Measurements from ENCODE around the gene MIPOL1. TPM values are rescaled to one million over a fixed set of nuclear protein-coding genes. Genes with fewer than 3 reads are reported as not detected.

The MIPOL1 gene
- total and polyA plus RNA-seq, 2 of the 13 experiments (the other 11 are each of a cell fraction or from before 2014, with no cell fraction given), result 8.6 to 34.2 TPM

DNA sequence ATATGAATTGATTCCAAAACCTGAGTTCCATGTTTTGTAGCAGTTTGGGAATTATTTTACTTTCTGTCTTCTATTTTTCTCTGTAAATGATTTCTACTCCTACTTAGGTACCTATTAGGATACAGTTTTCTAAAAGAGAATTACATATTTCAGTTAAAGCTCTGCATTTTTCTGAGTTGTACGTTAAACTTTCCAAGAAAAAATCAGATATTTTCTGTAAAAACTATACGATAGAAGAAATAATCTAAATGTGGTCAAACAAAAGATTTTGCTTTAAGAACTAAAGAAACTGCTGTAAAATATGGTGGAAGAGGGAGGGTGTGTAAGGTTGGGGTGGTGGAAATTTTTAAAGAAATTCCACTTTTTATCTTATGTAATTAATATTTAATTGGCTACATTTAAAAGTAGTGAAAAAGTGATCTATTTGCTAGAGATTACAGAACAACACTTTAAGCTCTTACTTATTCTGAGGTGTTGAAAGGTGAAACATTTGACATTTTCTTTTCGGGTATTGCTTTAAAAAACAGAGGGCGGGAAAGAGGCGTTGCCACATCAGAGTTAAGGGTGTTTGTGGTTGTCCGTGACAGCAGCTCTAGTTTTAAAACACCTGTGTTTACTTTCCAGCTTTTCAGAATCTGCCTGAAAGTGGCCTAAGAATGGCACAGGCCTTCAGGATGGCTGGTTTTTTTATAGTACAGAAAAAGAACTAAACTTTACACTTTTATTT is 187.3 kb downstream of the MIPOL1 start (continued):
- TF ChIP-seq CREB1 (IDR thresholded peaks at IDR 0.05) (no peak), CREB1 (CRISPR knock-in tag; IDR thresholded peaks at IDR 0.05) (peak; percentile 35; the same call in 1 of the 2 replicates), RBAK (CRISPR knock-in tag; IDR thresholded peaks at IDR 0.05) (no peak), ZNF232 (CRISPR knock-in tag; IDR thresholded peaks at IDR 0.05; ENCODE audit: borderline replicate concordance) (0 out of 2 replicates have a peak, but pooled peaks have one; percentile 29), SP5 (CRISPR knock-in tag; IDR thresholded peaks at IDR 0.05; ENCODE audit: borderline replicate concordance, low read depth) (peak; percentile 91), ZNF737 (CRISPR knock-in tag; IDR thresholded peaks at IDR 0.05; ENCODE audit: borderline replicate concordance) (no peak), ZNF331 (CRISPR knock-in tag; IDR thresholded peaks at IDR 0.05) (peak; percentile 75; the same call in 1 of the 2 replicates), HMGA1 (CRISPR knock-in tag; conservative IDR thresholded peaks at IDR 0.05) (no peak), RORA (CRISPR knock-in tag; IDR thresholded peaks at IDR 0.05) (no peak; the same call in 1 of the 2 replicates), ZNF614 (CRISPR knock-in tag; IDR thresholded peaks at IDR 0.05; ENCODE audit: borderline replicate concordance) (no peak), SIN3A (IDR thresholded peaks at IDR 0.05; ENCODE audit: borderline replicate concordance, low read depth, low read length) (peak; percentile 85), ZNF75D (CRISPR knock-in tag; IDR thresholded peaks at IDR 0.05; ENCODE audit: borderline replicate concordance) (no peak), MAFG (CRISPR knock-in tag; IDR thresholded peaks at IDR 0.05) (no peak), ZNF30 (CRISPR knock-in tag; IDR thresholded peaks at IDR 0.05) (no peak), SMC3 (IDR thresholded peaks at IDR 0.05; ENCODE audit: low read length) (peak; percentile 45), ZNF792 (CRISPR knock-in tag; IDR thresholded peaks at IDR 0.05) (peak; percentile 74; the same call in 1 of the 2 replicates)
- TF ChIP-seq, protein P1, sequence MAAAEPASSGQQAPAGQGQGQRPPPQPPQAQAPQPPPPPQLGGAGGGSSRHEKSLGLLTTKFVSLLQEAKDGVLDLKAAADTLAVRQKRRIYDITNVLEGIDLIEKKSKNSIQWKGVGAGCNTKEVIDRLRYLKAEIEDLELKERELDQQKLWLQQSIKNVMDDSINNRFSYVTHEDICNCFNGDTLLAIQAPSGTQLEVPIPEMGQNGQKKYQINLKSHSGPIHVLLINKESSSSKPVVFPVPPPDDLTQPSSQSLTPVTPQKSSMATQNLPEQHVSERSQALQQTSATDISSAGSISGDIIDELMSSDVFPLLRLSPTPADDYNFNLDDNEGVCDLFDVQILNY (CRISPR knock-in tag; conservative IDR thresholded peaks at IDR 0.05), result no peak
- TF ChIP-seq, protein P2, sequence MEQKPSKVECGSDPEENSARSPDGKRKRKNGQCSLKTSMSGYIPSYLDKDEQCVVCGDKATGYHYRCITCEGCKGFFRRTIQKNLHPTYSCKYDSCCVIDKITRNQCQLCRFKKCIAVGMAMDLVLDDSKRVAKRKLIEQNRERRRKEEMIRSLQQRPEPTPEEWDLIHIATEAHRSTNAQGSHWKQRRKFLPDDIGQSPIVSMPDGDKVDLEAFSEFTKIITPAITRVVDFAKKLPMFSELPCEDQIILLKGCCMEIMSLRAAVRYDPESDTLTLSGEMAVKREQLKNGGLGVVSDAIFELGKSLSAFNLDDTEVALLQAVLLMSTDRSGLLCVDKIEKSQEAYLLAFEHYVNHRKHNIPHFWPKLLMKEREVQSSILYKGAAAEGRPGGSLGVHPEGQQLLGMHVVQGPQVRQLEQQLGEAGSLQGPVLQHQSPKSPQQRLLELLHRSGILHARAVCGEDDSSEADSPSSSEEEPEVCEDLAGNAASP (CRISPR knock-in tag; IDR thresholded peaks at IDR 0.05; ENCODE audit: borderline replicate concordance), result 0 out of 2 replicates have a peak, but pooled peaks have one; percentile 30
- TF ChIP-seq, protein P3, sequence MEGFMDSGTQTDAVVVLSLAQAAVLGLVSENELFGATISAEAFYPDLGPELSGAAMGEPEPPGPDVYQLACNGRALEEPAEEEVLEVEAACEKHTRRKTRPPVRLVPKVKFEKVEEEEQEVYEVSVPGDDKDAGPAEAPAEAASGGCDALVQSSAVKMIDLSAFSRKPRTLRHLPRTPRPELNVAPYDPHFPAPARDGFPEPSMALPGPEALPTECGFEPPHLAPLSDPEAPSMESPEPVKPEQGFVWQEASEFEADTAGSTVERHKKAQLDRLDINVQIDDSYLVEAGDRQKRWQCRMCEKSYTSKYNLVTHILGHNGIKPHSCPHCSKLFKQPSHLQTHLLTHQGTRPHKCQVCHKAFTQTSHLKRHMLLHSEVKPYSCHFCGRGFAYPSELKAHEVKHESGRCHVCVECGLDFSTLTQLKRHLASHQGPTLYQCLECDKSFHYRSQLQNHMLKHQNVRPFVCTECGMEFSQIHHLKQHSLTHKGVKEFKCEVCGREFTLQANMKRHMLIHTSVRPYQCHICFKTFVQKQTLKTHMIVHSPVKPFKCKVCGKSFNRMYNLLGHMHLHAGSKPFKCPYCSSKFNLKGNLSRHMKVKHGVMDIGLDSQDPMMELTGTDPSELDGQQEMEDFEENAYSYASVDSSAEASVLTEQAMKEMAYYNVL (CRISPR knock-in tag; IDR thresholded peaks at IDR 0.05; ENCODE audit: borderline replicate concordance), result no peak
- TF ChIP-seq, protein P4, sequence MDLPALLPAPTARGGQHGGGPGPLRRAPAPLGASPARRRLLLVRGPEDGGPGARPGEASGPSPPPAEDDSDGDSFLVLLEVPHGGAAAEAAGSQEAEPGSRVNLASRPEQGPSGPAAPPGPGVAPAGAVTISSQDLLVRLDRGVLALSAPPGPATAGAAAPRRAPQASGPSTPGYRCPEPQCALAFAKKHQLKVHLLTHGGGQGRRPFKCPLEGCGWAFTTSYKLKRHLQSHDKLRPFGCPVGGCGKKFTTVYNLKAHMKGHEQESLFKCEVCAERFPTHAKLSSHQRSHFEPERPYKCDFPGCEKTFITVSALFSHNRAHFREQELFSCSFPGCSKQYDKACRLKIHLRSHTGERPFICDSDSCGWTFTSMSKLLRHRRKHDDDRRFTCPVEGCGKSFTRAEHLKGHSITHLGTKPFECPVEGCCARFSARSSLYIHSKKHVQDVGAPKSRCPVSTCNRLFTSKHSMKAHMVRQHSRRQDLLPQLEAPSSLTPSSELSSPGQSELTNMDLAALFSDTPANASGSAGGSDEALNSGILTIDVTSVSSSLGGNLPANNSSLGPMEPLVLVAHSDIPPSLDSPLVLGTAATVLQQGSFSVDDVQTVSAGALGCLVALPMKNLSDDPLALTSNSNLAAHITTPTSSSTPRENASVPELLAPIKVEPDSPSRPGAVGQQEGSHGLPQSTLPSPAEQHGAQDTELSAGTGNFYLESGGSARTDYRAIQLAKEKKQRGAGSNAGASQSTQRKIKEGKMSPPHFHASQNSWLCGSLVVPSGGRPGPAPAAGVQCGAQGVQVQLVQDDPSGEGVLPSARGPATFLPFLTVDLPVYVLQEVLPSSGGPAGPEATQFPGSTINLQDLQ (CRISPR knock-in tag; IDR thresholded peaks at IDR 0.05), result no peak
- TF ChIP-seq, protein P5, sequence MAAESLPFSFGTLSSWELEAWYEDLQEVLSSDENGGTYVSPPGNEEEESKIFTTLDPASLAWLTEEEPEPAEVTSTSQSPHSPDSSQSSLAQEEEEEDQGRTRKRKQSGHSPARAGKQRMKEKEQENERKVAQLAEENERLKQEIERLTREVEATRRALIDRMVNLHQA (CRISPR knock-in tag; IDR thresholded peaks at IDR 0.05), result no peak
